Tibial nerve (tissue), 4 donors: ENCODE data around the gene MPC1. TPM values are rescaled to one million over a fixed set of nuclear protein-coding genes. Genes with fewer than 3 reads are reported as not detected.

ENCODE experiments used
- DNase-seq, 2 donors: peaks; one replicate each; pipeline ENCODE4 v3.0.0-alpha.2; 2019; ENCODE audit warnings: low spot score in 2 of 2
- H3K27ac ChIP-seq, 4 donors: fragments of 200-600 bp; sonication (generic) in 3 of 4; one replicate each; pipeline ENCODE4 v1.5.1; 2017 to 2019; ENCODE audit warnings: mild to moderate bottlenecking in 1 of 4
- H3K27me3 ChIP-seq, 2 donors: fragments of 200-600 bp; sonication (generic) in 1 of 2; one replicate each; pipeline versions ENCODE4 v1.5.1 to v1.6.0; 2017 to 2019
- H3K36me3 ChIP-seq, 3 donors: fragments of 200-600 bp; sonication (generic); one replicate each; pipeline ENCODE4 v1.5.1; 2018 to 2019
- H3K4me1 ChIP-seq, 4 donors: fragments of 200-600 bp; sonication (generic) in 3 of 4; one replicate each; pipeline ENCODE4 v1.5.1; 2017 to 2019
- H3K4me3 ChIP-seq, 4 donors: fragments of 200-600 bp; sonication (generic) in 3 of 4; one replicate each; pipeline ENCODE4 v1.5.1; 2017 to 2019; ENCODE audit warnings: mild to moderate bottlenecking in 1 of 4, moderate library complexity in 1 of 4
- H3K9me3 ChIP-seq, 4 donors: fragments of 200-600 bp; sonication (generic) in 3 of 4; one replicate each; pipeline ENCODE4 v1.5.1; 2017 to 2019
- CTCF ChIP-seq, 5 experiments: fragments of 200-600 bp in 3 of 5; fragments of 450-650 bp in 2 of 5; sonication (generic) in 3 of 5; IDR thresholded peaks; one replicate each; pipeline ENCODE4 v1.5.1; 2016 to 2019; ENCODE audit warnings: antibody characterized with exemption in 5 of 5, mild to moderate bottlenecking in 3 of 5, moderate library complexity in 2 of 5
- EP300 ChIP-seq, 2 donors: sonication (generic); formaldehyde crosslinking; IDR thresholded peaks; one replicate each; pipeline ENCODE4 v1.6.1; 2017; ENCODE audit warnings: antibody characterized with exemption in 2 of 2, mild to moderate bottlenecking in 1 of 2
- POLR2A ChIP-seq, 2 donors: fragments of 450-650 bp; IDR thresholded peaks; one replicate each; pipeline ENCODE4 v1.6.1; 2017; ENCODE audit warnings: antibody characterized with exemption in 2 of 2, mild to moderate bottlenecking in 2 of 2, moderate library complexity in 2 of 2
- WGBS, 2 donors: methylation state at CpG; one replicate each; pipeline ENCODE4 v1.1.5; 2018; 5-methylcytosine and 5-hydroxymethylcytosine counted together
- total RNA-seq, 4 donors: library from RNA; depleted of rRNA; stranded (reverse); fragments of >200 nt; gene quantifications; one replicate each; pipeline ENCODE4 v1.1.0, GENCODE V29; 2016

MPC1 gene
- total RNA-seq, 4 donors from 2014 or later: 29.8 to 70.1 (median 53.7) TPM

- 90 to 94% methylated on average over 17 of the region's 17 CpGs for WGBS, 2 donors
- no peak overlapping the region for H3K4me3 ChIP-seq
- no peak for TF ChIP-seq POLR2A (IDR thresholded peaks at IDR 0.05)
- TF ChIP-seq EP300 (IDR thresholded peaks at IDR 0.05): no peak
- no peak for TF ChIP-seq CTCF (IDR thresholded peaks at IDR 0.05)
- H3K4me1 ChIP-seq: no peaks in the 10 kb centered on the region
- no peak for DNase-seq
- H3K27ac ChIP-seq: no peak overlapping the region
- H3K27me3 ChIP-seq: no peaks in the 10 kb centered on the region
- no peaks in the 10 kb centered on the region for H3K9me3 ChIP-seq
- peaks cover 0 to 72% (median 0%) of the 10 kb centered on the region in 3 donors for H3K36me3 ChIP-seq
Measured at GRCh38 chr6:166413491-166413951, 30.8 kb upstream of the MPC1 start.

GRCh38 chr6:166412911-166413384, 30.2 kb upstream of the MPC1 start:
- Histone ChIP-seq H3K36me3 (peaks cover 0 to 66% (median 0%) of the 10 kb centered on the region in 3 donors), H3K27ac (no peak overlapping the region), H3K4me1 (no peaks in the 10 kb centered on the region), H3K9me3 (no peaks in the 10 kb centered on the region), H3K4me3 (no peak overlapping the region), H3K27me3 (no peaks in the 10 kb centered on the region)
- 89% methylated on average over 6 to 13 of the region's 13 CpGs for WGBS, 2 donors
- DNase-seq: no peak
- TF ChIP-seq POLR2A (IDR thresholded peaks at IDR 0.05) (no peak), CTCF (IDR thresholded peaks at IDR 0.05) (no peak), EP300 (IDR thresholded peaks at IDR 0.05) (no peak)

- Histone ChIP-seq H3K4me3 (no peak overlapping the region), H3K27me3 (no peaks in the 10 kb centered on the region), H3K4me1 (no peaks in the 10 kb centered on the region), H3K9me3 (no peaks in the 10 kb centered on the region), H3K27ac (no peak overlapping the region), H3K36me3 (peaks cover 0 to 60% (median 0%) of the 10 kb centered on the region in 3 donors)
- TF ChIP-seq EP300 (IDR thresholded peaks at IDR 0.05) (no peak), POLR2A (IDR thresholded peaks at IDR 0.05) (no peak), CTCF (IDR thresholded peaks at IDR 0.05) (no peak)
- WGBS, 2 donors: 93% methylated on average over 48 to 49 of the region's 49 CpGs
- DNase-seq: no peak
Measured at GRCh38 chr6:166412156-166412910, 29.6 kb upstream of the MPC1 start.

- TF ChIP-seq EP300 (IDR thresholded peaks at IDR 0.05) (no peak), CTCF (IDR thresholded peaks at IDR 0.05) (no peak), POLR2A (IDR thresholded peaks at IDR 0.05) (no peak)
- 81 to 84% methylated on average over 12 of the region's 12 CpGs for WGBS, 2 donors
- H3K27me3 ChIP-seq: no peaks in the 10 kb centered on the region
- no peaks in the 10 kb centered on the region for H3K4me1 ChIP-seq
- H3K27ac ChIP-seq: peak overlapping the region in 1 of 4 donors; percentile 9
- H3K36me3 ChIP-seq: peaks cover 0 to 54% (median 0%) of the 10 kb centered on the region in 3 donors
- DNase-seq: no peak
- no peaks in the 10 kb centered on the region for H3K9me3 ChIP-seq
- no peak overlapping the region for H3K4me3 ChIP-seq
Measured at GRCh38 chr6:166411721-166412151, 29.0 kb upstream of the MPC1 start.

GRCh38 chr6:166411271-166411670, 28.5 kb upstream of the MPC1 start:
- no peak for DNase-seq
- no peak for TF ChIP-seq EP300 (IDR thresholded peaks at IDR 0.05)
- TF ChIP-seq CTCF (IDR thresholded peaks at IDR 0.05): no peak
- no peak for TF ChIP-seq POLR2A (IDR thresholded peaks at IDR 0.05)
- Histone ChIP-seq H3K27me3 (no peaks in the 10 kb centered on the region), H3K36me3 (peaks cover 0 to 50% (median 0%) of the 10 kb centered on the region in 3 donors), H3K9me3 (no peaks in the 10 kb centered on the region), H3K4me3 (no peak overlapping the region), H3K27ac (peak overlapping the region in 1 of 4 donors; percentile 9), H3K4me1 (no peaks in the 10 kb centered on the region)
- WGBS, 2 donors: 75 to 76% methylated on average over 15 of the region's 15 CpGs
